Heart left ventricle (tissue), 13 donors: Measurements from ENCODE around the gene ITGB3BP.

Experiments used
- CTCF ChIP-seq, 12 donors: fragments of 200-600 bp; sonication (generic) in 4 of 12; IDR thresholded peaks; one replicate each; pipeline versions ENCODE4 v1.5.0 to v1.8.0; 2018 to 2022; ENCODE audit warnings: antibody characterized with exemption in 12 of 12, mild to moderate bottlenecking in 5 of 12
- POLR2A ChIP-seq, 2 donors: fragments of 450-650 bp; IDR thresholded peaks; one replicate each; pipeline ENCODE4 v1.6.1; 2017; ENCODE audit warnings: antibody characterized with exemption in 2 of 2, mild to moderate bottlenecking in 2 of 2, moderate library complexity in 2 of 2
- donor health status: ischemic (EF 13 %, LVEDD 7.1; RV severe dilation, severe dysfunction).
- donor health status: DM: no; HTN: yes; CAD: no.
- donor health status: DM: no; HTN: no; CAD: no.
- donor health status: ischemic (EF 25% LVEDD 6.9; RV normal size, moderate dysfunction).
- donor health status: ischemic (EF 25% LVEDD 5.7; RV mildly dilated, moderate dysfunction).
- donor health status: ischemic (EF 35%, LVEDD 5.7; RV mildly dilated, moderate dysfunction).
- donor health status: nonischemic (EF 11% LVEDD 7.7; RV severe dilation, severe dysfunction).
- donor health status: DM: yes; HTN: yes; CAD: no.
- donor health status: PGD.
- donor health status: ischemic (EF 29% LVEDD 5.4; RV normal size, mild dysfunction).
- donor health status: nonischemic (EF 23%, LVEDD 6.1; RV moderate dilation, normal function).

GRCh38 chr1:63466181-63466580 is 56.8 kb downstream of the ITGB3BP start:
- no peak for TF ChIP-seq CTCF (IDR thresholded peaks at IDR 0.05)
- TF ChIP-seq POLR2A (IDR thresholded peaks at IDR 0.05) = no peak
